ENCODE results near the gene LILRA6.

The LILRA6 gene

DNA sequence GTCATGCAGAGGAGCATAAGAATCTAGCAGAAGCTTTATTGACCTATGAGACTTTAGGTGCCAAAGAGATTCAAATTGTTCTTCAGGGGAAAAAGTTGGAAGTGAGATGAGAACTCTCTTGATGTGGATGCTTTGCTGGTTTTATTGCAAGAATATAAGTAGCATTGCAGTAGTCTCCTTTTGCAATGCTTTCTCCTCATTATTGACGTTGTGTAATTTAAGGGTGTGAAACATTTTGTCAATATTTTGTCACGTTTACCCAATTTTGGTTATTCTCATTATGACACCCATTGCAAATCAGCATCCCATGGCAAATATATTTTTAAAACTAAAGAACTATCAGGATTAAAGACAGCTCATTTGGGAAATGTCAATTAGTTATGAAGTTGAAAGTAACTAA lies 26.3 kb upstream of the LILRA6 start:
- in situ Hi-C loops (cut with HindIII; ENCODE audit: low sequenced_read_pairs): no loop called here
- no peak for DNase-seq (ENCODE audit: low read depth, low spot score)
- TF ChIP-seq, protein P1, sequence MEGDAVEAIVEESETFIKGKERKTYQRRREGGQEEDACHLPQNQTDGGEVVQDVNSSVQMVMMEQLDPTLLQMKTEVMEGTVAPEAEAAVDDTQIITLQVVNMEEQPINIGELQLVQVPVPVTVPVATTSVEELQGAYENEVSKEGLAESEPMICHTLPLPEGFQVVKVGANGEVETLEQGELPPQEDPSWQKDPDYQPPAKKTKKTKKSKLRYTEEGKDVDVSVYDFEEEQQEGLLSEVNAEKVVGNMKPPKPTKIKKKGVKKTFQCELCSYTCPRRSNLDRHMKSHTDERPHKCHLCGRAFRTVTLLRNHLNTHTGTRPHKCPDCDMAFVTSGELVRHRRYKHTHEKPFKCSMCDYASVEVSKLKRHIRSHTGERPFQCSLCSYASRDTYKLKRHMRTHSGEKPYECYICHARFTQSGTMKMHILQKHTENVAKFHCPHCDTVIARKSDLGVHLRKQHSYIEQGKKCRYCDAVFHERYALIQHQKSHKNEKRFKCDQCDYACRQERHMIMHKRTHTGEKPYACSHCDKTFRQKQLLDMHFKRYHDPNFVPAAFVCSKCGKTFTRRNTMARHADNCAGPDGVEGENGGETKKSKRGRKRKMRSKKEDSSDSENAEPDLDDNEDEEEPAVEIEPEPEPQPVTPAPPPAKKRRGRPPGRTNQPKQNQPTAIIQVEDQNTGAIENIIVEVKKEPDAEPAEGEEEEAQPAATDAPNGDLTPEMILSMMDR (IDR thresholded peaks at IDR 0.05; ENCODE audit: low read depth, low read length): no peak
- no peak overlapping the region for H3K4me3 ChIP-seq (ENCODE audit: low read depth, low read length)

- TF ChIP-seq, protein P1 (IDR thresholded peaks at IDR 0.05; ENCODE audit: low read depth, low read length): peak; percentile 73
- in situ Hi-C loops (cut with HindIII; ENCODE audit: low sequenced_read_pairs): no loop called here
Observed at GRCh38 chr19:54266133-54266532, 23.5 kb upstream of the LILRA6 start.

DNA sequence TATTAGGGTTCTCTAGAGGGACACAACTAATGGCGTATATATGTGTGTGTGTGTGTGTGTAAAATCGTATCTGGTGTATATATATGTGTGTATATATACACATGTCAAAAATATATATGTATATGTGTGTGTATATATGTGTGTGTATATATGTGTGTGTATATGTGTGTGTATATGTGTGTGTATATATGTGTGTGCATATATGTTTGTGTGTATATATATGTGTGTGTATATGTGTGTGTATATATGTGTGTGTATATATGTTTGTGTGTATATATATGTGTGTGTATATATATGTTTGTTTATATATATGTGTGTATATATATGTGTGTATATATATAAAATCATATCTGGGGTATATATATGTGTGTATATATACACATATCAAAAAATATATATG lies 19.9 kb upstream of the LILRA6 start:
- in situ Hi-C loops (cut with HindIII; ENCODE audit: low sequenced_read_pairs): no loop called here
- no peak overlapping the region for H3K4me3 ChIP-seq (ENCODE audit: low read depth, low read length)
- TF ChIP-seq, protein P1 (IDR thresholded peaks at IDR 0.05; ENCODE audit: low read depth, low read length): no peak
- no peak for DNase-seq (ENCODE audit: low read depth, low spot score)

More at GRCh38 chr19:54266133-54266532, 23.5 kb upstream of the LILRA6 start:
- peak; percentile 55 for DNase-seq (ENCODE audit: low read depth, low spot score)
- no peak overlapping the region for H3K4me3 ChIP-seq (ENCODE audit: low read depth, low read length)

DNA sequence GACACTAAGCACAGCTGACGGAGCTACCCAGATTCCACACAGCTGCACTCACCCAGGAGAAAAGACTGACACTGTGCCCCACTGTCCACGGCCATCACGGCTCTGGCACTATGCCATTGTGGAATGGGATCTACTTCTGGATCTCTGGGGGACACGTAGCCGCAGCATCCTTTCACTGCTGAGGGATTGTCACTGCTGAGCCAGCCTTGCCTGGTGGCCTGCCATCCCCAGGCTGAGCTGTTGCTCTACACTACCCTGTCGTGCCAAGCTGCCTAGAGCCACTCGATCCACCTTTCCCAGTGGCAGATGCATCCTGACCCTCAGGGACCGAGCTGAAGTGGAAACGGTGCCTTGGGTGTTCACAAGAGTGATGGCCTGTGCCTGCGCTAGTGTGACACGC lies 19.5 kb upstream of the LILRA6 start:
- in situ Hi-C loops (cut with HindIII; ENCODE audit: low sequenced_read_pairs): no loop called here
- TF ChIP-seq, protein P1 (IDR thresholded peaks at IDR 0.05; ENCODE audit: low read depth, low read length): no peak
- DNase-seq (ENCODE audit: low read depth, low spot score): no peak
- no peak overlapping the region for H3K4me3 ChIP-seq (ENCODE audit: low read depth, low read length)

DNA sequence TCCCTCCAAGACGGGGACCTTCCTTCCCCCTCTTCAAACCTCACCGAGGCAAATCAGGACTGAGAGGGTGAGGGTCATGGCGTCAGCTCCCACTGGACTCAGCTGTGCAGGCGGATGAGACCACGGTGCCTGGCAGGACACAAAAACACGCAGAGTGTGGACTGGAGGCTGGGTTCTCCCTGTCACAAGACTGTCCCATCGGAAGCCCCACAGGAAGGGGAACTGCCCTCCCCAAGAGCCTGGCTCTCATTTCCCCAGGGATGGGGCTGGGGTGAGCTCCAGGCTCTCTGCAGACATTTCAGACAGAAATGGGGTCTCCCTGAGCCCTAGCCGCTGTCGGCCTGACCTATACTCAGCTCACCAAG lies 14.5 kb upstream of the LILRA6 start, which contains the start of gene LILRB5:
Gene LILRB5, minus strand, starts transcription at position 158 of the 365 bp plus-strand sequence. Its CDS starts 80 bp downstream, at position 78.
- TF ChIP-seq, protein P1 (IDR thresholded peaks at IDR 0.05; ENCODE audit: low read depth, low read length): no peak
- in situ Hi-C loops (cut with HindIII; ENCODE audit: low sequenced_read_pairs): no loop called here
- no peak within 1 kb of the TSS for H3K4me3 ChIP-seq (ENCODE audit: low read depth, low read length)

DNA sequence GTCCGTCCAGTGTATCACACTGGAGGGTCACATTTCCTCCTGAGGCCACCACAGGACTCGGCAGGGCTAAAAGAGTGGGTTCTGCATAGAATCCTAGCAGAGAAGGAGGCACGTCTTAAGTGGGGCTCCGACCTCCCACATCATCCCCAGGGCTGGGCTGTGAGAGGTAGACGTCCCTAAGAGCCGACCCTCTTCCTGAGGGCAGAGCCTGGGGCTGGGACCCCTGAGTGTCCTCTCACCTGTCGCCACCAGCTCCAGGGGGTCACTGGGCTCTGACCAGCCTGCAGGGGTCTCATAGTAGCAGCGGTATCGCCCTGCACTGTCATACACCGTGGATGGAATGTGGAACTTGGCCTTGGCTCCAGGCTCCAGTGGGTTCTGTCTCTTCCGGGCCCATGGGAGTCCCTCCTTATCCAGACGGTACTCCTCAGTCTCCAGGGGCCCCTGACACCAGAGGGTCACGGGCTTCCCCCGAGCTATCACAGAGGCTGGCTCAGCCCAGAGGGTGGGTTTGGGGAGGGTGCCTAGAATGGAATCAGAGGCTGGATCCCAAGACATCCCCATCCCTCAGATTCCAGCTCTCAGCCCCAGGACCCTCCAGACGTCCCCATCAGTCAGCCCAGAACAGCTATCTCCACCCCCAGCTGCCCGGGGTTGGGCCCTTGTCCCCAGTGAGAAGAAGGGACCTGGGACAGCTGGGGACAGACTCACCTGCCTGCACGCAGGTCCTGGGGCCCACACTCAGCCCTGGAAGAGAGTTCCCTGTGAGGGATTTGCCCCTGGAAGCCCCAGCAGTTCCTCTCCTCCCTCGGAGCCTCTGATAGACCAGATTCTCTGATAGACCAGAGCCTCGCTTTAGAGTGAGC lies 13.9 kb upstream of the LILRA6 start:
- in situ Hi-C loops (cut with HindIII; ENCODE audit: low sequenced_read_pairs): no loop called here
- no peak for DNase-seq (ENCODE audit: low read depth, low spot score)
- TF ChIP-seq, protein P1 (IDR thresholded peaks at IDR 0.05; ENCODE audit: low read depth, low read length): no peak

More for the DNA sequence above, 14.5 kb upstream of the LILRA6 start, which contains the start of gene LILRB5:
- no peak for DNase-seq (ENCODE audit: low read depth, low spot score)

More for the DNA sequence above, 13.9 kb upstream of the LILRA6 start:
- no peak overlapping the region for H3K4me3 ChIP-seq (ENCODE audit: low read depth, low read length)
